RWPE2 (cell line): ENCODE measurements around the gene CCDC107.
"Not testable (repeated sequence)": the region's sequence is repeated elsewhere in the genome, so short reads cannot be mapped to it uniquely, and the experiment has no call there.

ENCODE experiments used
- ATAC-seq: fragments of 200-7000 bp; cut with Tn5 transposase; 3 replicates; pipeline ENCODE4 v1.9.1; 2021; ENCODE audit warnings: low read depth
- DNase-seq: peaks from one replicate; pipeline ENCODE4 v3.0.0-alpha.2; 2020; ENCODE audit warnings: low spot score
- H3K27ac ChIP-seq: fragments of 450-650 bp; 2 replicates; pipeline ENCODE4 v1.5.1; 2017; ENCODE audit warnings: mild to moderate bottlenecking; ENCODE audit not compliant: poor library complexity, severe bottlenecking
- H3K27me3 ChIP-seq: fragments of 250-450 bp; sonication (Bioruptor Pico); 2 replicates; pipeline ENCODE4 v1.5.1; 2021; ENCODE audit warnings: mild to moderate bottlenecking, moderate library complexity; ENCODE audit not compliant: insufficient read depth, poor library complexity, severe bottlenecking
- H3K36me3 ChIP-seq: fragments of 250-450 bp; sonication (Bioruptor Pico); 2 replicates; pipeline ENCODE4 v1.5.1; 2020; ENCODE audit warnings: low read depth, mild to moderate bottlenecking, moderate library complexity
- H3K4me1 ChIP-seq: fragments of 250-450 bp; sonication (Bioruptor Pico); 2 replicates; pipeline ENCODE4 v1.5.1; 2021; ENCODE audit warnings: mild to moderate bottlenecking, moderate library complexity; ENCODE audit not compliant: insufficient read depth, poor library complexity, severe bottlenecking
- H3K4me3 ChIP-seq: fragments of 250-450 bp; sonication (Bioruptor Pico); 2 replicates; pipeline ENCODE4 v1.5.1; 2021; ENCODE audit warnings: mild to moderate bottlenecking, moderate library complexity; ENCODE audit not compliant: severe bottlenecking
- H3K9me3 ChIP-seq: fragments of 250-450 bp; sonication (Bioruptor Pico); 2 replicates; pipeline ENCODE4 v1.5.1; 2021; ENCODE audit warnings: mild to moderate bottlenecking, moderate library complexity; ENCODE audit not compliant: severe bottlenecking
- CTCF ChIP-seq: fragments of 450-650 bp; IDR thresholded peaks from one replicate; pipeline ENCODE4 v1.5.1; 2017; ENCODE audit warnings: mild to moderate bottlenecking, moderate library complexity; ENCODE audit not compliant: poor library complexity, severe bottlenecking

CCDC107 gene

GRCh38 chr9:35658137-35658967, at the start of gene CCDC107:
Gene CCDC107, plus strand, starts transcription at chr9:35658292. Its CDS starts 88 bp downstream, at chr9:35658380.
- no peaks in the 10 kb centered on the region for H3K27me3 ChIP-seq
- peak within 1 kb of the TSS; percentile 76 for H3K27ac ChIP-seq
- peak within 1 kb of the TSS; percentile 72 for H3K4me3 ChIP-seq
- H3K36me3 ChIP-seq: peaks cover 34% of the 10 kb centered on the region
- TF ChIP-seq CTCF: peak; percentile 67
- DNase-seq (no peak), ATAC-seq (peak; percentile 56)
- H3K4me1 ChIP-seq: peaks cover 7% of the 10 kb centered on the region
- H3K9me3 ChIP-seq: no peaks in the 10 kb centered on the region

- no peak for TF ChIP-seq CTCF
- Histone ChIP-seq H3K4me3 (no peak overlapping the region), H3K27ac (no peak overlapping the region), H3K36me3 (no peaks in the 10 kb centered on the region), H3K9me3 (no peaks in the 10 kb centered on the region), H3K4me1 (no peaks in the 10 kb centered on the region), H3K27me3 (no peaks in the 10 kb centered on the region)
- no peak for DNase-seq
- no peak for ATAC-seq
Observed at GRCh38 chr9:35609001-35609819, 48.9 kb upstream of the CCDC107 start.

GRCh38 chr9:35609820-35610163, 48.3 kb upstream of the CCDC107 start:
- H3K27ac ChIP-seq: no peak overlapping the region
- H3K36me3 ChIP-seq: no peaks in the 10 kb centered on the region
- H3K9me3 ChIP-seq: no peaks in the 10 kb centered on the region
- TF ChIP-seq CTCF: no peak
- no peaks in the 10 kb centered on the region for H3K4me1 ChIP-seq
- DNase-seq: no peak
- H3K4me3 ChIP-seq: no peak overlapping the region
- H3K27me3 ChIP-seq: no peaks in the 10 kb centered on the region
- no peak for ATAC-seq

- ATAC-seq (peak; percentile 56), DNase-seq (no peak)
- Histone ChIP-seq H3K4me3 (no peak overlapping the region), H3K9me3 (no peaks in the 10 kb centered on the region), H3K4me1 (no peaks in the 10 kb centered on the region), H3K27ac (no peak overlapping the region), H3K27me3 (no peaks in the 10 kb centered on the region), H3K36me3 (no peaks in the 10 kb centered on the region)
- TF ChIP-seq CTCF: peak; percentile 79
Observed at GRCh38 chr9:35611230-35611797, 46.8 kb upstream of the CCDC107 start.

- H3K4me1 ChIP-seq, DNase-seq, H3K4me3 ChIP-seq, H3K27me3 ChIP-seq, ATAC-seq, H3K27ac ChIP-seq, H3K36me3 ChIP-seq, H3K9me3 ChIP-seq: not testable (repeated sequence)
Observed at GRCh38 chr9:35612066-35612465, 46.0 kb upstream of the CCDC107 start.
